Lower leg skin (tissue), 4 donors: ENCODE results near the gene ST7. TPM values are rescaled to one million over a fixed set of nuclear protein-coding genes. Genes with fewer than 3 reads are reported as not detected.

Experiments used
- DNase-seq, 2 donors: peaks; one replicate each; pipeline ENCODE4 v3.0.0-alpha.2; 2019; ENCODE audit warnings: low spot score in 2 of 2
- H3K4me3 ChIP-seq: fragments of 200-600 bp; sonication (generic); 2 replicates; pipeline ENCODE4 v1.5.1; 2017; ENCODE audit warnings: mild to moderate bottlenecking, low read depth; ENCODE audit not compliant: poor library complexity, severe bottlenecking
- POLR2A ChIP-seq, 2 donors: fragments of 450-650 bp; IDR thresholded peaks; one replicate each; pipeline ENCODE4 v1.6.1; 2016 to 2017; ENCODE audit warnings: antibody characterized with exemption in 2 of 2, mild to moderate bottlenecking in 1 of 2, moderate library complexity in 1 of 2
- WGBS, 2 donors: methylation state at CpG; one replicate each; pipeline ENCODE4 v1.1.5; 2018; 5-methylcytosine and 5-hydroxymethylcytosine counted together
- intact Hi-C: fragments of 100-400 bp; cut with DNase I; formaldehyde crosslinking; loops from one replicate; pipeline ENCODE4 v1.15.0; 2023; ENCODE audit warnings: low total_unique reads
- total RNA-seq, 4 donors: library from RNA; depleted of rRNA; stranded (reverse); fragments of >200 nt; gene quantifications; one replicate each; pipeline ENCODE4 v1.1.0, GENCODE V29; 2016
- TF ChIP-seq, protein P1 (sequence below), 3 donors: fragments of 450-650 bp; IDR thresholded peaks; one replicate each; pipeline ENCODE4 v1.5.1; 2016; ENCODE audit warnings: antibody characterized with exemption in 3 of 3, mild to moderate bottlenecking in 3 of 3, moderate library complexity in 2 of 3

ST7 gene
- total RNA-seq, 4 donors from 2014 or later = 10.8 to 17.1 (median 11.4) TPM

DNA sequence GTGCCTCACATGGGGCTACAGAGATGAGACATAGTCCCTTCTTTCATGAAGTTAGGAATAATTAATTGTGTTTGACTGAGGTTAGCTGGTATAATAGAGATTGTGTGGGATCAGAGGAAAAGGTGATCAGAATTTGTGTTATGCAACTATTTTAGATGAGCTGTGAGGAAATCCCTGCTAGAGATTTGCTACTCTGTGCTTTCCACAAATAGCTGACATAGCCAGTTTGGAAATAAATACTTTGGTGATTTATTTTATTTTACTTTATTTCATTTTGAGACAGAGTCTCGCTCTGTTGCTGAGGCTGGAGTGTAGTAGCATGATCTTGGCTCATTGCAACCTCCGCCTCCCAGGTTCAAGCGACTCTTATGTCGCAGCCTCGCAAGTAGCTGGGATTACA, 32.3 kb downstream of the ST7 start:
- intact Hi-C loops = loop anchor here (5.0 kb wide), 1 partner anchor 132 kb away; no protein-coding TSS in a partner anchor
- no peak for DNase-seq
- H3K4me3 ChIP-seq = no peak overlapping the region
- 97 to 98% methylated on average over 5 of the region's 5 CpGs for WGBS, 2 donors
- TF ChIP-seq, protein P1, sequence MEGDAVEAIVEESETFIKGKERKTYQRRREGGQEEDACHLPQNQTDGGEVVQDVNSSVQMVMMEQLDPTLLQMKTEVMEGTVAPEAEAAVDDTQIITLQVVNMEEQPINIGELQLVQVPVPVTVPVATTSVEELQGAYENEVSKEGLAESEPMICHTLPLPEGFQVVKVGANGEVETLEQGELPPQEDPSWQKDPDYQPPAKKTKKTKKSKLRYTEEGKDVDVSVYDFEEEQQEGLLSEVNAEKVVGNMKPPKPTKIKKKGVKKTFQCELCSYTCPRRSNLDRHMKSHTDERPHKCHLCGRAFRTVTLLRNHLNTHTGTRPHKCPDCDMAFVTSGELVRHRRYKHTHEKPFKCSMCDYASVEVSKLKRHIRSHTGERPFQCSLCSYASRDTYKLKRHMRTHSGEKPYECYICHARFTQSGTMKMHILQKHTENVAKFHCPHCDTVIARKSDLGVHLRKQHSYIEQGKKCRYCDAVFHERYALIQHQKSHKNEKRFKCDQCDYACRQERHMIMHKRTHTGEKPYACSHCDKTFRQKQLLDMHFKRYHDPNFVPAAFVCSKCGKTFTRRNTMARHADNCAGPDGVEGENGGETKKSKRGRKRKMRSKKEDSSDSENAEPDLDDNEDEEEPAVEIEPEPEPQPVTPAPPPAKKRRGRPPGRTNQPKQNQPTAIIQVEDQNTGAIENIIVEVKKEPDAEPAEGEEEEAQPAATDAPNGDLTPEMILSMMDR (IDR thresholded peaks at IDR 0.05) = no peak
- TF ChIP-seq POLR2A (IDR thresholded peaks at IDR 0.05) = no peak

DNA sequence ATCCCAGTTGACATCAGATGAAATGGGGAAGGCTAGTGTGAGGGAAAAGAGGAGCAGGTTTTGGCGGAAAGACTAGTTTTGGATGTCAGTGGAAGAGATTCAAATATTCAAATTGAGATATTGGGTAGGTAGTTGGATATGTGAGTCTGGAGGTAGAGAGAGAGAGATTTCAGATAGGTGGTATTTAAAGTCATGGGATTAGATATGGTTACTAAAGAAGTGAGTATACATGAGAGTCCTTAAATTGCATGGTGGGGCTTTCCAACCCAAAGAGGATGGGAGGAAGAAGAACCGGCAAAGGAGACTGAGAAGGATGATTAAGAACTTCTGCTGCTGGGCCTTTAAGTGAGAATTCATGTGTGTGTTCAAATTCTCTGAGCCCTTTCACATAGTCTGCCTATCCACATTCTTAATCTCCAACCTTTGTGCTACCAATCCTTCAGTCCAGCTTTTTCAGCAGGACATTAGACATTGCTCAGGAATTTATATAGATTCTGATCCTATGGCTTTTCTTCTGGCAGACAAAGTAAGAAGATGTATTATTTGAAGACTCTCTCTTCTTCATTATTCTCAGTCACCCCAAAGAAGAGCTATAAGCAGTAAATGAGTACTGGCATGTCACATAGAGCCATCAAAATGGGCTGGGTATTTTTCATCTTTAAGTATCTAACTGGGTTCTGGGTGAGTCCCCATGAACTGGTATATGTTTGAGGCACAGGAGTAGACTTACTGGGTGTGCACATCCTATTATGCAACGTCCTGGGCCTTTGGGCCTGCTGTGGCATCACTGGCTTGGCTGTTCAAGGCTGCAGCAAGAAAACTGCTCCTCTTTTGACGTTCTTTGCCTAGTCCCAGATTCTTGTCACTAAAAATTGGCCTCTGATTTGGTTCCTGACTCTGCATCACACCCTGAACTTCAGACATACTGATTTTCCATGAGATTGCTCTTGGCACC, 33.6 kb downstream of the ST7 start:
- 59 to 62% methylated on average over 4 of the region's 4 CpGs for WGBS, 2 donors
- TF ChIP-seq, protein P1 (IDR thresholded peaks at IDR 0.05) = no peak
- no peak for TF ChIP-seq POLR2A (IDR thresholded peaks at IDR 0.05)
- intact Hi-C loops = loop anchor here (5.0 kb wide), 1 partner anchor 130 kb away; no protein-coding TSS in a partner anchor

DNA sequence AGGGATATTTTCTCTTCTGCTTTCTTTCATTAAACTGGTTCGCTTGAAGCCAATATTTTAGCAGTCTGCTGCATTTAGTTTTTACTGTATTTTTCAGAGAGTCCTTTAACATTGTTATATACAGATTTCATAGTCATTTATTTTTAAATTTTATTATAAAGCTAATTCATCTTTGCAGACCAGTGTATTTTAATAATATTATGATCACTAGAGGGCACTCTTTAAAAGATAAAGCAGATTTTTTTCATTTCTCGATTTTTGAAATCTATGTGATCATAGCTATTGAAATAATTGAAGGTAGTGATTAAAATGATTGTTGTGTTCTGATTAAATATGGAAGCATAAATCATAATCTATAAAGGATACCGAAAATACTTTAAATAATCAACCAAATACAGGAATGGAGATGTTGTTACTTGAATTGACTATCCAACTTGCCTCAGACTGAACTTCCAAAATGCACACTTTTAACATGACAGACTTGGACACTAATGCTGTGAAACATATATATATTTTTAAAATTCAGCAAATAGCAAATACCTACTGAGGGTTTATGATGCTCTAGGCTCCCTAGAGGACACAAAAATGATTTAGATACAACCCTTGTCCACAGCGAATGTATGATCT, 35.2 kb downstream of the ST7 start:
- TF ChIP-seq, protein P1 (IDR thresholded peaks at IDR 0.05) = no peak
- TF ChIP-seq POLR2A (IDR thresholded peaks at IDR 0.05) = no peak
- WGBS, 2 donors = 52 to 57% methylated on average over 4 of the region's 4 CpGs
- no peak overlapping the region for H3K4me3 ChIP-seq
- intact Hi-C loops = loop anchor here (5.0 kb wide), 1 partner anchor 129 kb away; no protein-coding TSS in a partner anchor
- DNase-seq = no peak

More for the DNA sequence above, 33.6 kb downstream of the ST7 start:
- no peak for DNase-seq
- H3K4me3 ChIP-seq = no peak overlapping the region

DNA sequence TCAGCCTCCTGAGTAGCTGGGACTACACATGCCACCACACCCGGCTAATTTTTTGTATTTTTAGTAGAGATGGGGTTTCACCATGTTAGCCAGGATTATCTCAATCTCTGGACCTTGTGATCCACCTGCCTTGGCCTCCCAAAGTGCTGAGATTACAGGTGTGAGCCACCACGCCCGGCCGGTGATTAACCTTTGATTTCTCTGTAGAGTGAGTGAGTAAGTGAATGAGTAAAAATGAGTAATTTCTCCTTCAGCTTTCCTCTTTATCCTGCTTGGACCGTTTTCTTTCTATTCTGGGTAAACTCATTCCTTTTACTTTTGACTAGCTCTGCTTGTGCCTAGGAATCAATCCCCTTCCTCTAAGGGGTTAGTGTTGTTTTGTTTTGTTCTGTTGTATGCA, 36.8 kb downstream of the ST7 start:
- TF ChIP-seq POLR2A (IDR thresholded peaks at IDR 0.05) = no peak
- TF ChIP-seq, protein P1 (IDR thresholded peaks at IDR 0.05) = no peak
- intact Hi-C loops = no loop called here
- no peak for DNase-seq
- H3K4me3 ChIP-seq = no peak overlapping the region
- WGBS, 2 donors = 87 to 95% methylated on average over 5 of the region's 5 CpGs

DNA sequence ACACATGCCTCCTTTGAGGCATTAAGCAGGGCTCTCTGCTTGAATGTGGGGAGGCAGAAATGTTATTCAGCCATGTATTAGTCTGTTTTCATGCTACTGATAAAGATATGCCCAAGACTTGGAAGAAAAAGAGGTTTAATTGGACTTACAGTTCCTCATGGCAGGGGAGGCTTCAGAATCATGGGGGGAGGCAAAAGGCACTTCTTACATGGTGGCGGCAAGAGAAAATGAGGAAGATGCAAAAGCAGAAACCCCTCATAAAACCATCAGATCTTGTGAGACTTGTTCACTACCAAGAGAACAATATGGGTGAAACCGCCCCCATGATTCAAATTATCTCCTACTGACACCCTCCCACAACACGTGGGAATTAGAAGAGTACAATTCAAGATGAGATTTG, 37.9 kb downstream of the ST7 start:
- DNase-seq = no peak
- TF ChIP-seq, protein P1 (IDR thresholded peaks at IDR 0.05) = no peak
- no peak for TF ChIP-seq POLR2A (IDR thresholded peaks at IDR 0.05)
- H3K4me3 ChIP-seq = no peak overlapping the region
- intact Hi-C loops = no loop called here
- whole genome bisulfite sequencing, 2 donors = 90 to 95% methylated on average over 3 of the region's 3 CpGs
